WI38 (cell line): Measurements from ENCODE around the gene CIAO2B.

ENCODE experiments used
- H3K4me3 ChIP-seq: 2 replicates; pipeline ENCODE4 v1.5.1; 2011; ENCODE audit warnings: low read depth, mild to moderate bottlenecking, control low read depth, low read length
- CTCF ChIP-seq: IDR thresholded peaks from 2 replicates; pipeline ENCODE4 v1.5.1; 2012; ENCODE audit warnings: low read depth, mild to moderate bottlenecking, control low read depth, low read length

CIAO2B gene

GRCh38 chr16:66926171-66926947, 7.8 kb downstream of the CIAO2B start:
- no peak overlapping the region for H3K4me3 ChIP-seq
- no peak for TF ChIP-seq CTCF

- peak within 1 kb of the TSS; percentile 61 for H3K4me3 ChIP-seq
- no peak for TF ChIP-seq CTCF
Measured at GRCh38 chr16:66925322-66925840, 8.8 kb downstream of the CIAO2B start, which contains the start of gene RRAD. Gene RRAD (minus strand): TSS chr16:66925535. CDS start chr16:66925179, 356 bp downstream.

- H3K4me3 ChIP-seq, result peak overlapping the region; percentile 61
Measured at GRCh38 chr16:66924527-66925321, 9.5 kb downstream of the CIAO2B start.

GRCh38 chr16:66923866-66924265, 10.3 kb downstream of the CIAO2B start:
- no peak for TF ChIP-seq CTCF
- no peak overlapping the region for H3K4me3 ChIP-seq

More at GRCh38 chr16:66924527-66925321, 9.5 kb downstream of the CIAO2B start:
- TF ChIP-seq CTCF, result 0 out of 2 replicates have a peak, but pooled peaks have one; percentile 7

GRCh38 chr16:66923247-66923731, 10.9 kb downstream of the CIAO2B start:
- H3K4me3 ChIP-seq, result no peak overlapping the region
- TF ChIP-seq CTCF, result no peak

- no peak for TF ChIP-seq CTCF
Measured at GRCh38 chr16:66921729-66922450, 12.3 kb downstream of the CIAO2B start.

More at GRCh38 chr16:66921729-66922450, 12.3 kb downstream of the CIAO2B start:
- no peak overlapping the region for H3K4me3 ChIP-seq
